PC-3 (cell line): Measurements from ENCODE around the gene RRAGA.

Source experiments
- EZH2 ChIP-seq: fragments of 300-600 bp; sonication (generic); IDR thresholded peaks from one replicate; pipeline ENCODE4 v1.6.1; 2017; ENCODE audit warnings: antibody characterized with exemption, mild to moderate bottlenecking, low read length; ENCODE audit not compliant: unreplicated experiment
- EZH2phosphoT487 ChIP-seq: fragments of 300-600 bp; sonication (generic); IDR thresholded peaks from 2 replicates; pipeline ENCODE4 v1.6.1; 2018; ENCODE audit warnings: mild to moderate bottlenecking, antibody characterized with exemption, low read length, borderline replicate concordance
- TF ChIP-seq, protein P1 (sequence below): fragments of 300-600 bp; sonication (generic); conservative IDR thresholded peaks from 2 replicates; pipeline ENCODE4 v1.5.1; 2017; ENCODE audit warnings: antibody characterized with exemption, low read depth, mild to moderate bottlenecking, low read length

DNA sequence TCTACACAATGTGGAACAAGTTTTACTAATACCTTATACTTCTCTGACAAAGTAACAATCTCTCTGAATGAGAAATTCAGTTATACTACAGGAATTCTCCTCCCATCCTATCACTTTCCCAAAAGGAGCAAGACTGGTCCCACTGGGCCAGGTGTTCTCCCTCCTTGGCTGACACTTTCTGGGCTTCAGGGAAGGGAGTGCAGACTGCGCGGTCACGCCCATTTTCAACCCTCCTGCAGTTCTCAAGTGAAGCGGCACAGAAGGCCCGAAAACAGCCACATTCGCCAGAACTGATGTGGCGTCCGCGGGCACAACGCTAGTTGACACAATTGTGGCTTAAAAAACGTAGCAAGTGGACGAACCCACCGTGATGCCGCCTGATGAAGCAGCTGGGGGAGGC is 16.8 kb upstream of the RRAGA start:
- TF ChIP-seq, protein P1, sequence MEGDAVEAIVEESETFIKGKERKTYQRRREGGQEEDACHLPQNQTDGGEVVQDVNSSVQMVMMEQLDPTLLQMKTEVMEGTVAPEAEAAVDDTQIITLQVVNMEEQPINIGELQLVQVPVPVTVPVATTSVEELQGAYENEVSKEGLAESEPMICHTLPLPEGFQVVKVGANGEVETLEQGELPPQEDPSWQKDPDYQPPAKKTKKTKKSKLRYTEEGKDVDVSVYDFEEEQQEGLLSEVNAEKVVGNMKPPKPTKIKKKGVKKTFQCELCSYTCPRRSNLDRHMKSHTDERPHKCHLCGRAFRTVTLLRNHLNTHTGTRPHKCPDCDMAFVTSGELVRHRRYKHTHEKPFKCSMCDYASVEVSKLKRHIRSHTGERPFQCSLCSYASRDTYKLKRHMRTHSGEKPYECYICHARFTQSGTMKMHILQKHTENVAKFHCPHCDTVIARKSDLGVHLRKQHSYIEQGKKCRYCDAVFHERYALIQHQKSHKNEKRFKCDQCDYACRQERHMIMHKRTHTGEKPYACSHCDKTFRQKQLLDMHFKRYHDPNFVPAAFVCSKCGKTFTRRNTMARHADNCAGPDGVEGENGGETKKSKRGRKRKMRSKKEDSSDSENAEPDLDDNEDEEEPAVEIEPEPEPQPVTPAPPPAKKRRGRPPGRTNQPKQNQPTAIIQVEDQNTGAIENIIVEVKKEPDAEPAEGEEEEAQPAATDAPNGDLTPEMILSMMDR: no peak
- TF ChIP-seq EZH2phosphoT487 (no peak), EZH2 (no peak)
